Glomerular endothelial cell (primary cell): ENCODE data around the gene ZNF197. TPM values are rescaled to one million over a fixed set of nuclear protein-coding genes. Genes with fewer than 3 reads are reported as not detected.
"Not testable (repeated sequence)": the region's sequence is repeated elsewhere in the genome, so short reads cannot be mapped to it uniquely, and the experiment has no call there.

Experiments
- DNase-seq: peaks from one replicate; pipeline ENCODE4 v3.0.0-alpha.2; 2011; ENCODE audit warnings: low read depth, low spot score; ENCODE audit errors: extremely low read depth
- total RNA-seq: library from RNA; depleted of rRNA; stranded (reverse); fragments of >200 nt; gene quantifications from 2 replicates; pipeline ENCODE4 v1.2.3, GENCODE V29; 2015

ZNF197 gene
- 10.4 and 11.1 TPM in 2 replicates for total RNA-seq

DNA sequence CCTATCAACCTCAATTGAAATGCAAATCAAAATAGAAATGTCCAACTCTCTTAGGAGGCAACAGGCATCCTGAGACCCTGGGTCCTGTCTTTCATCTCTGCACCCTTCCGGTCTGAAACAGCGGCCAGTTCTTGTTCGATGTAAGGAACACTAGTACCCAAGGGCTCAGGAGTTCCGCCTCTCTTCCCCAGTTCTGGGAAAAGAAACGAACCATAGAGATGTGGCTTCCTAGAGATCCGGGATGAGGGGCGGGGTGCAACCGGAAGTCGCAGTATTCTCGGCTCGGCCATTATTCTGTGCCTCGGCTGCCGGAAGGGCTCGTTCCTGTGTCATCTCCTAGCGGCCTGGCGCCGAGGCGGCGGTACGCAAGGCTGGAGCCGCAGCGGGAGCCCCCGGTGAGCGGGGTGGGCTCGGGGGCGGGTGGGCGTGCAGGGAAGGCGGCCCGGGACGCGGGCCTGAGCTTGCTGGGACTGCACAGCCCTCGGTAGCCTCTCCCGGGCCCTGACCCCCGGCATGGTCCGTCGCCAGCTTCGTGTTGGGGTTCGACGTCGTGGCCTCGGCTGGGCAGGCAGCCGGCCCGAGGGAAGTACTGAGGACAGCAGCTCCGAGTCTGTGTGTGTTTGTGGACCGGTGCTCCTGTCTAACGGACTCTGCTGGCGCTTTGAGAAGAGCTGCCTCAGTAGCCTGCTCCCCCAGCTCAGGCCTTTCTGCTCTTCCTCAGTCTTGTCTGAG is at the start of gene ZNF197:
ZNF197 (plus strand) TSS at position 288 of the 732 bp plus-strand sequence. CDS start 4,119 bp downstream, outside the sequence.
- DNase-seq = no peak

DNA sequence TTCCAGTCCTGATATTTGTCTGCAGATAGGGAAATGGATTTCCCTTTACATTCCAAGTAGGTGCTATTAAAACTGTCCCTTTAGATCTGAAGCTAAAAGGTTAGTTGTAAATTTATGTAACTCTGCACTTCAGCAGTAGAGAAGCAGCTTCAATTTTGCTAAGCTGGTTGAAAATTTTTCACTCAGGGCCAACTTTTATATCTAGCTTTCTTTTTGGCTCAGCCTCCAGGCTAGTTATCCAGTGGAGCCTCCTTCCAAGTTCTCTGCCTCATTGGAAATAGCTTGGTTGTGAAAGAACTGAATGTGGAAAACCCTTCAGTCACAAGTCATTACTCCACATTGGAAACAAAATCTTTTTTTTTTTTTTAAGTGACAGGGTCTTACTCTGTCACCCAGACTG is 48.2 kb upstream of the ZNF197 start:
- no peak for DNase-seq

DNA sequence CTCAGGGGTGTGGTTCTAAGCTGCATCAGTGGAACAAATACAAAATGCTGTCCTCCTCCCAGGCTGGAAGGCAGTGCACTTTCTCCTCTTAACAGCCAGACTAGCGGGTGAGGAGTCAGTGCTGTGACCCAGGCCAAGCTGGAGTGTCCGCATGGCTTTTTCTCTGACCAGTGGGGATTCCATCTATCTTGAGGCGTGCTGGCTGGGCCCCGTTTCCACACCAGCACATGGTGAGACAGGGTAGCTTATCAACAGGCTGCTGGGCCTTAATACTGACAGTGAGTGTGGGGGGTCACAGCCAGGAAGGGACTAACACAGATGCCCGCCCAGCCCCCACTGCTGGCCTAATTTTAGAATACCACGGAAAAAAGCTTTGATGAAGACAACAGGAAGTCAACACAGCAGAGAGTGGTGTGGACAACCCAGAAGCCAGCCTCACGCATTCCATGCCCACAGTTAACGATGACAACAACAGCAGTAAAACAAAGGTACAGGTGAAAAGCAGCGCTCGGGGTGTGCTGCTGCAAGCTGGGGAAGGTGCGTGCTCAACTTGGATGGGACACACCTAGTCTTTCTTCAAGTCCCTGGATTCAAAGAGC is 47.4 kb upstream of the ZNF197 start:
- DNase-seq = not testable (repeated sequence)

DNA sequence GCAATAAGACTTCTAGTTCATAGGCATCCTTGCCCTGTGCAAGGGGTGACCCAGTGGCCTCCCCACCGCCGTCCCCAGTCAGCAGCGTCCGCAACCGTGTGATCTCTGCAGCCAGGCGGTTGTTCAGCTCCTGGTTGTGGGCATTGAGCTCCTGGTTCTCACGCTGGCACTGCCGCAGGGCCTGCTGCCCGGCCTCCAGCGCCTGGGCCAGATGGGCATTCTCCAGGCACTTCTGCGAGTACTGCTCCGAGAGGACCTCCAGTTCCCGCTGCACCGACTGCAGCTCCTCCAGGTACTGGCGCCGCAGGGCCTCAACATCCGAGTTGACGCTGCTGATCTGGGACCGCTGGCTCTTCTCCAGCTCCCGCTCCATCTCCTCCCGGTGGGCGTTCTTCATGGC is 46.5 kb upstream of the ZNF197 start:
- not testable (repeated sequence) for DNase-seq

DNA sequence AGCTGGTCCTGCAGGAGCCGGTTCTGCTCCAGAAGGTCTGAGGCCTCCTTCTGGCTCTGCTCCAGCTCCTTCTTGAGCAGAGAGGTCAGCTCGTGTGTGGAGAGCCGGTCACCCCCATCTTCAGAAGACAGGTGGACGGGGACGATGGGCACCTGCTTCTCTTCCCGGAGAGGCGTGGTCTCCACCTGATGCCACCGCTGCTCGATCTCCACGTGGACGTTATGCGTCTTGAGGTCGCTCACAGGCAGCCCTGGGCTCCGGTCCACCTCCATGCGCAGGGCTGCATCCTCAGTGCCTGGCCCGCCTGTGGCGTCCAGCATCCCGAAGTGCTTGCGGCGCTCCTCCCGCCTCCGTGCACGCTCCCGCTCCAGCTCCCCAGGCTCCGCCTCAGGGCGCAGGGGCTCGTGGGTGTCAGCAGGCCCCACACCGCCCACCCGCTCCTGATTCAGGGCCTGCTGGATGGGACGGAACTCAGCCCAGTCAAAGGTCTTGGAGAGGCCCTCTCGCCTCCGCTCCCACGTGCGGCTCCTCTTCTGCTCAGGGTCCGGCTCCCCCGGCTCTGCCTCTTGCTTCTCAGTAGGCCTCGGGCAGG is 45.8 kb upstream of the ZNF197 start:
- DNase-seq = not testable (repeated sequence)

DNA sequence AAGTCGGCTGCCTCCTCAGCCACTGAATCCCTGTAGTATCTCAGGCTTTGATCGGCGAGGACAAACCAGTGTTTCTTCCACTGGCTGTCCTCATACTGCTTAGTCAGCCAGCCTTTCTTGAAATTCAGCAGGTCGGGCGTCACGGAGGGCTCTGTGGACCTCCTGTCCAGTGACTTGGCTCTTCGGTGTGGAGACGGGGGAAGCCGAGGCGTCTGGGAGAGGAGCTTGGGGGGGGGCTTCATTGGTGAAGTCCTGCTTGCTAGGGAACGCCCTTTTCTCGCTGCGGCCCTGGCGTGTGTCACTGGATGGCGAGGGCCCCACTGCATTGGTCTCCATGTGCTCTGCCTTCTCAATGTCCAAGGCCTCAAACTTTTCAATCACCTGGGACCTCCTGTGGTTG is 45.1 kb upstream of the ZNF197 start:
- not testable (repeated sequence) for DNase-seq

DNA sequence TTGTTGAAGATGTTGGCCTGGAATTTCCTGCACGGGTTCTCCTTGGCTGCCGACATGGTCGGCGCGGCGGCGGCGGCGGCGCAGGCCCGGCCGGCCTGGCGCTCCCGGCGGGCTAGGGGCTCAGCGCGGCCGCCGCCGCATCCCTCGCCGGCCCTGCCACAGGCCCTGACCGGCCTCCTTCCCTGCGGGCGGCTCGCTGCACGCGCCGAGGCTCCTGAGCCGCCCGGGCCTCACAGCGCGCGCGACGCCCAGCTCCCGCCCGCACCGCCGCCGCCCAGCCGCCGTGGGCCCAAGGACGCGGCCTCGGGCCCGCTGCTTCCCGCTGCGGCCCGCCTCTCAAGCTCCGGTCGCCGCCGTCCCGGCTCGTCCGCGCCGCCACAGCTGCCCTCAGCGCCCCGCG is 43.9 kb upstream of the ZNF197 start:
- DNase-seq = not testable (repeated sequence)

DNA sequence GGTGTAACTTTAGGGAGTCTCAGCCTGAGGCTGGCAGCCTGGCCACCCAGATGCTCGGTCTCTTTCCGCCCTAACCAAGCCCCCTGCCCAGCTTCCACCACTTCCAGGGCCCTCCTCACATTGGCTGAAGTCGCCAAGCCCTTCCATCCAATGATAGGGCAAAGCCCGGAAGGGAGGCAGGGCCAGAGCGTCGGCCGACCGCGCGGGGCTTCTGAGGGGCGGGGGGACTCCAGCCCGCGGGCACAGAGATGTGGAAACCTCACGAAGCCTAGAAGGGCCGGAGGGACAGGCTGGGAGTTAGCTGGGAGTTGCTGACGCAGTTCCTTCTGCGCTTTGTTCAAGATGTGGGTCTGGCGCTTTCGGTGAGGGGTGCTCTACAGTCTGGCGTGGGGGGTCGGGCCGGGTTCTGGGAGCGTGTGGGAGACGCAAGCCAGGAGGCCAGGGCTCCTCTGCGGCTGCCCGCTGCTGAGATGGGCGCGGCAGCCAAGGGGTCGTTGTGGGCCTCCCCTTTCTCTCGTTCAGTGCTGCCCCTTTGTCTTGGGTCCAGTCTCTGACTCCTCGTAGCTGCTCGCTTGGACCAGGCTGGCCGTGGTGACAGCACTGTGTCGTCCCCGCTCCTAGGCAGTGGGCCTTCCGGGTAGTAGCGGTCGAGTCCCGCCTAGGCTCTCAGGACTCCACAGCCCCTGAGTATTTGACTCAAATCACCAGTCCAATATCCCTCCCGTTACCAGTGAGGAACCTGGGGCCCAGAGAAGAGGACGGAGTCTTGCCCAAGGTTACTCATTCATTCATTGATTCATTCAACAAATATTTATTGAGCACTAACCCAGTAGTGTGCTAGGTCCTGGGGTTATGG is 40.0 kb upstream of the ZNF197 start, which contains the start of gene ZNF660:
ZNF660 (plus strand) TSS at position 319 of the 856 bp plus-strand sequence. CDS start 9,230 bp downstream, outside the sequence.
- DNase-seq = no peak

DNA sequence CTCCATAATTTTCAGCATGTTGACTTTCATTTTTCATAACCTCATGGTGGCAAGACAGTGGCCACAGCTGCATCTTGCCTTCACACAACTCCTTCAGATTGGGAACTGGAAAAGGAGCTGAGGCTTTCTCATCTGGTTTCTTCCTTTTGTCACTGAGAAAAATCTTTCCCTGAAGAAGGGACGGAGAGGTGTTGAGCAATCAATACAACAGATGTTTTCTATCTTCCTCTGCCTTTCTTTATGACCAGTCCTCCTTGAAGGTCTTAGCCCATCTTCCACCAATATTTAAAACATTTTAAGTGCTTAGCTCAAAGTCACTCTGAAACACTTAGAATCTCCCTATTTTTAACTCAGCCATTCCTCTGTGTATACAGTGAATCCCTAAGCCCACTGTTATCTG is 28.2 kb upstream of the ZNF197 start:
- DNase-seq = no peak

DNA sequence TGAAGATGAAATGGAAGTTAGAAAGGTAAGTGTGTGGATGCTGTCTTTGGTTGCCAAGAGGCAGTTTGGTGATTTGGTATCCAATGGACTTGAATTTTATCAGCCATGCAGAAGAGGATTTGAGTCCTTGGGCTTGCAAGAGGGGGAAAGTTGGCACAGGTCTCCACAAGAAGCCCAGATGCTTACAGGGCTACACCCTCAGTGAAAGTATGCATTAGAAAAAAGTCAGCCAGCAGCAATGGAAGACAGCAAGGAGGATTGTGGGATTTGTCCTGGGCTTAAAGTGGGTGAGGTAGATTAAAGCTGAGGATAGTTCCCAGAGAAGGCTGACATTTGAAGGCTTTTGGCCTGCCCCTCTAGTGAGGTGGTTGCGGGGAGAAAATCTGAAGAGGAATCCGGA is 23.1 kb upstream of the ZNF197 start:
- DNase-seq = no peak

DNA sequence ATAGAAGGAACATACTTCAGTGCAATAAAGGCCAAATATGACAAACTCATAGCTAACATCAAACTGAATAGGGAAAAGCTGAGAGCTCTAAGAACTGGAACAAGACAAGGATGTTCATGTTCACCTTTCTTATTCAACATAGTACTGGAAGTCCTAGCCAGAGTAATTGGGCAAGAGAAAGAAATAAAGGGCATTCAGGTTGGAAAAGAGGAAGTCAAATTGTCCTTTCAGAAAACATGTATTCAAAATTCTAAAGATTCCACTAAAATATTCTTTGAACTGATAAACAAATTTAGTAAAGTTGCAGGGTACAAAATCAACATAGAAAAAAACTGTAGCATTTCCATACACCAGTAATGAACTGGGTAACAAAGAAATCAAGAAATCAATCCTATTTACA is 12.2 kb upstream of the ZNF197 start:
- DNase-seq = no peak

DNA sequence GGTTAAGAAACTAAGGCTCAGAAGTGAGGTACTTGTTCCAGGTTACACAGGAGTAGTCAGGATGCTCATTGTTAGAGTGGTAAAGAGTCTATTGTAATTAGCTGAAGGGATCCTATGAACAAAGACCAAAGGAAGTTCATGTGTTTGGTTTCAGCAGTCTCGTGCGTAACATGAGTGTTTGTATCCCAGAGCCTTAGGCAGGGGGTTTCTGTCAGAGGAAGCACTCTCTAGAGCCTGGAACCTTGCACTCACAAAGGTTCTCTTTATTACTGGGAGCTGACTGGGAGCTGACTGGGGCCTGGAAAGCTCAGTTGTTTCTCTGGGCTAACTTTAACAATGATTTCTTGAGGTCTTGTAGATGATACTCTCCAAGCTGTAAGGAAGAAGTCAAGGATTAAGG is 3.9 kb downstream of the ZNF197 start:
- DNase-seq = no peak

DNA sequence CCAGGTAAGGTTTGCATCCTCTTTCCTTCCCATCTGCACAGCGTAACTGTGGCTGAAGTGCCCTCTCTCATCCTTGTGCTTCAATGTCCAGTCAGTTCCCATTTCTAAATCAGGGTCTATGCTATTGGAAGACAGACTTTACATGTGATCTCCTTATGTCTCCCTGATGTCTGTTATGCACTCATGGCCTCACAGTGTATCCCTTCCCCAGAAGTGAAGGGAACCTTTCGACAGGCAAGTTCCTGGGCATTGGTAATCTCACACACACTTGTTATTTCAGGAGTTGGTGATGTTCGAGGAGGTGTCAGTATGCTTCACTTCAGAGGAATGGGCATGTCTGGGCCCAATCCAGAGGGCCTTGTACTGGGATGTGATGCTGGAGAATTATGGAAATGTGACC is 7.4 kb downstream of the ZNF197 start:
- DNase-seq = no peak

DNA sequence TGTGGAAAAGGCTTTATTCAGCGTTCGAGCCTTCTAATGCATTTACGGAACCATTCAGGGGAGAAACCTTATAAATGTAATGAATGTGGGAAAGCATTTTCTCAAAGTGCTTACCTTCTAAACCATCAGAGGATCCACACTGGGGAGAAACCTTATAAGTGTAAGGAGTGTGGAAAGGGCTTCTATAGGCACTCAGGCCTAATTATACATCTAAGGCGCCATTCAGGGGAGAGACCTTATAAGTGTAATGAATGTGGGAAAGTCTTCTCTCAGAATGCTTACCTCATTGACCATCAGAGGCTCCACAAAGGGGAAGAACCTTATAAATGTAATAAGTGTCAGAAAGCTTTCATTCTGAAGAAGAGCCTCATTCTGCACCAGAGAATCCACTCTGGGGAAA is 17.5 kb downstream of the ZNF197 start:
- no peak for DNase-seq

DNA sequence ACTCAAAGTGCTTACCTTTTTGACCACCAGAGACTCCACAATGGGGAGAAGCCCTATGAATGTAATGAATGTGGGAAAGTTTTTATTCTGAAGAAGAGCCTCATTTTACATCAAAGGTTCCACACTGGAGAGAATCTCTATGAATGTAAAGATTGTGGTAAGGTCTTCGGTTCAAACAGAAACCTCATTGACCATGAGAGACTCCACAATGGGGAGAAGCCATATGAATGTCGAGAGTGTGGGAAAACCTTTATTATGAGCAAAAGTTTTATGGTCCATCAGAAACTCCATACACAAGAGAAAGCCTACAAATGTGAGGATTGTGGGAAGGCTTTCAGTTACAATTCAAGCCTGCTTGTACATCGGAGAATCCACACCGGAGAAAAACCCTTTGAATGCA is 18.2 kb downstream of the ZNF197 start:
- no peak for DNase-seq

DNA sequence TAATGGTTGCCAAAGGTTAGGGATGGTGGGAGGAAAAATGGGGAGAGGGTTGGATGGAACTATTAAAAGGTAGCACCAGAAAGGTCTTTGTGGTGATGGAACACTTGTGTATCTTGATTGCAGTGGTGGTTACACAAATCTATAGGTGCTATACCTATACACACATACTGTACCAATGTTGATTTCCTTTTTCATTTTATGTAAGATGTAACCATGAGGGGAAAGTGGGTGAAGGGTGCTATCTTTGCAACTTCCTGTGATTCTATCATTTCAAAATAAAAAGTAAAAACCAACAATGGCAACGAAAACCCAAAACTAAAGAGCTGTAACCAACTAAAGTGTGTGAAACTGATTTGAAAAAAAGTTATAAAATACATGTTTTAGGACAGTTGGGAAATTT is 22.9 kb downstream of the ZNF197 start:
- DNase-seq = no peak

DNA sequence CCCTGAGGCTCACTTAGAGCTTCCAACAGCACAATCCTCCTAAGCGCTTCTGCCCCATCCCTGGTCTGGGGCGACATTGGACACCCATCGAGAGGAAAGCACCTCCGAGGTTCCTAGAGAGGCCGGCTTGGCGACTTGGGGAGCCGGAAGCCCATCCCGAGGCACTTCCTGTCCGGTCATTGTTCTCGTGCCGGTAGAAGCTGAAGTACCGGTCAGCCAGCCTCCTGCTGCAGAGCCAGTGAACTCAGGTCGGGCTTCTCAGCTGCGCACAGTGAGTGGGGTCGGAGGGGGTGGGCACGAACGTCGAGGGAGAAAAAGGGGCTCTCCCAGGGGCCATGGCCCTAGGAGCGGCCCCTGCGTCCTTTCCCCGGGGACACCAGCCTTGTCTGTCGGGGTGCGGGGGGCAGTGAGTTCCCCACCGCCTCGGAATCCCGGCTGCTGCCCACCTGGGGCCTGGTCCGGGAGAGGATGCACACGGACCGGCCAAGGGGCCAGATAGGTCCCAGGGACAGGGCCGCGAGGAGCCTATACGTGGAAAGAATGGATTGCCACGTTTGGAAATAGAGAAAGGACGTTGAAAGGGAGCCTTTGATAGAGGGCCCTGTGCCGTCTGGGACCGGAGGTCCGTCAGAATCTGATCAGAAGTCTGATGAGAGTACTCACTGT is 23.9 kb downstream of the ZNF197 start, which contains the start of gene ZNF35:
ZNF35 (plus strand) TSS at position 169 of the 666 bp plus-strand sequence. CDS start 2,336 bp downstream, outside the sequence.
- peak; percentile 60 for DNase-seq

DNA sequence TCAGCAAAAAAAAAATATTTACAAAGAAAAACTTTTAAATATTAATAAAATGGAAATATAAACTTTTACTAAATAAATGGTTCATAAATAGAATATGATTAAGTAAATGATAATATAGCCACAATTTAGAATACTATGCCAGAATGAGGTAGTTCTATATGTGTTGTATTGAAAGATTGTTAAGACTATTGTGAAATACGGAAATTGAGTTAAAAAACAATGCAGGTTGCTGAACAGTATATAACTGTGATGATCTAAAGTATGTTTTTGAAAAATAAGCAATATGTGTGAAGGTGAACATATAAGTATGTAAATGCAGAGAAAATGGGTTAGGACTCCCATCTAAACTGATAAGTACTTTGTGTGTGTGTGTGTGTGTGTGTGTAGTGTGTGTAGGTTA is 24.9 kb downstream of the ZNF197 start:
- no peak for DNase-seq

DNA sequence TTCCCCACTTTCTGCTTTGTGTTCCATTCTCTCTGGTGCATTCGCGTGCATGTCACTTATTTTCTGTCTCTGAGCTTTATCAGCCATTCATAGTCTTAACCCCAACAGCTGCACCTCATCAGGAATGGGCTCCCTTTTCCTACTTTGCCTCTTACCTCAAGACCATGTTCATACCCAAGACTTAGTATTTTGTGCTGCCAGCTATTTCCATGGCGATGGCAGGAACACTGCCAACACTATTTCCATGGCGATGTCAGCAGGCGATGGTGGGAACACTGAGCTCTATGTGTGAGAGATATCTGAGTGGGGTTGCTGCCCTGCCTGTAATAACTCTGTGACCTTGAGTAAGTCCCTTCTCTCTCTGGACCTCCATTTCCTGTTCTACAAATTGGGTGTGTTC is 29.2 kb downstream of the ZNF197 start:
- DNase-seq = no peak

DNA sequence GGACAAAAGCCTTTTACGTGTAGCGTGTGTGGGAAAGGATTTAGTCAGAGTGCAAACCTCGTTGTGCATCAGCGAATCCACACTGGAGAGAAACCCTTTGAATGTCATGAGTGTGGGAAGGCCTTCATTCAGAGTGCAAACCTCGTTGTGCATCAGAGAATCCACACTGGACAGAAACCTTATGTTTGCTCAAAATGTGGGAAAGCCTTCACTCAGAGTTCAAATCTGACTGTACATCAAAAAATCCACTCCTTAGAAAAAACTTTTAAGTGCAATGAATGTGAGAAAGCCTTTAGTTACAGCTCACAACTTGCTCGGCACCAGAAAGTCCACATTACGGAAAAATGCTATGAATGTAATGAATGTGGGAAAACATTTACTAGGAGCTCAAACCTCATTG is 34.2 kb downstream of the ZNF197 start:
- DNase-seq = no peak
